CD4-positive, alpha-beta T cell treated with Interleukin-17A for 1 hour (primary cell): ENCODE measurements around the gene RIMKLA.

Experiments
- DNase-seq: peaks from one replicate; pipeline ENCODE4 v3.0.0-alpha.2; 2020

RIMKLA gene

DNA sequence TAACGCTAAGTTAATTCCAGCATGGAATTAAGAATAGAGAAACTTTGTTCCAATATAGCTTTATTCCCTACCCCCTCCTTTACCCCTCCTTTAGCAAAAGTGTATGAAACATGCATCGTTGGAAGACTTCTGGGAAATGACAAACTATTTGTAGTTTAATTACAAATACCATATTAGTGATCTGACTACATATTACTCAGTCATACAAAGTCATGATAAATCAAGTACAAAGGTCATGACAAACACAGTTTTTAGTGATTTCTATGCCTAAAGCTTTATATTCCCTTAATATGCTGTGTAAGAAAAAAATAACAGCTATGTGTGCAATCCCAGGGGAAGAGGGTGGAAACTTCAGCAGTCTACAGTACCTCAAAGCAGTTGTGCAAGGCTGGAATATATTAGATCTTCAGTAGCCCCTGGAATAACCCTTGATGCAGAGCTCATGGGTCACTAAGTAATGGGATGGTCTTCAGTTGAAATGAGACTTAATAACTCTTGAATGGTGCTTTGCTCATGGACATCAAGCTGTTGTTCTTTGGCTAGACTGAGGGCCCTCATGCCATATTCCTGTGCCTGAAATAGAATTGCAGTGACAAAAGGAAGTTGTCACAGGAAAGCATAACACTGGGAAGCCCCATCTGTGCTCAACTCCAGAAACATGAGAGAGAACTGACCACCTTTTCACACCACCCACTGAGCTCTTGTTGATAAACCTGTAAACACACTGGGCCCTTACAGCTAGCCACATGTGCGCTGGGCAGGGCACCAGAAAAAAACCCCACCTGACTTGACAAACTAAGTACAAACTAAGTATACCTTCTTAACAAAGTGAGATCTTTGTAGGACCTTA lies 49.9 kb downstream of the RIMKLA start:
- DNase-seq = no peak

DNA sequence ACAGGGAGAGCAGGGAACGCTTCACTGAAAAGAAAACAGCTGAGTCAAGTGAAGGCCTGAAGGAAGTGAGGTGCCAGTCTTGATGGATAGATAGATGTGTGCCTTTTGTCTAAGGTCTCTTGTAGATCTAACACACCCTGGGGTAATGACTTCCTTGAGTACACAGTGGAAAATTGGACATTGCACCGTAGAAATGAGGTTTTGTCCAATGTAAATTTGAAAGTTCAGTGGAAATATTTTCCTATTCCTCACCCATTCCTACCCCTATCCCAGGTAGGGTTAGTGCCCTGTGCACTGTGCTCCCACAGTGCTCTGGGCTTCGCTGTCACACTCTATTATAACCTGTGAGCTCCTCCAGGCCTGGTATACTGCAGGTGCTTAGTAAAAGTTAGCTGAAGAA lies 50.9 kb downstream of the RIMKLA start:
- DNase-seq = no peak

DNA sequence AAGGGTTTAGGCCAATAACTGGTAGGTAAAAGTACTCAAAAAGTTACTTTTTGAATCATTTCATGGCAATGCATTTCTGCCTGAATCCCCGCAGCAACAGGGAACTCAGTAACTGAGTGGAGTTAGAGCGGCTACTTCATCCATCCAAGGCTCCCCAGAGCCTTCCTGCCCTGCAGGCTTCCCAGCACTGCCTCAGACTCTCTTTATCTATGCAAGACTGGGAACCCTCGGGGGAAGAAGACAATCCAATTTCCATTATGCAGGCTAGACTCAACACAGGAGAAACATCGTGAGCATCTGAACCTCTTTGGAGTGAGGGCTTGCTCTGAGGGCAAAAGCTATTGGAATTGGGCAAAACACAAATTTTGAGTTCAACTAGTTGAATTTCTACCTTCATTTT lies 52.1 kb downstream of the RIMKLA start:
- DNase-seq = no peak

DNA sequence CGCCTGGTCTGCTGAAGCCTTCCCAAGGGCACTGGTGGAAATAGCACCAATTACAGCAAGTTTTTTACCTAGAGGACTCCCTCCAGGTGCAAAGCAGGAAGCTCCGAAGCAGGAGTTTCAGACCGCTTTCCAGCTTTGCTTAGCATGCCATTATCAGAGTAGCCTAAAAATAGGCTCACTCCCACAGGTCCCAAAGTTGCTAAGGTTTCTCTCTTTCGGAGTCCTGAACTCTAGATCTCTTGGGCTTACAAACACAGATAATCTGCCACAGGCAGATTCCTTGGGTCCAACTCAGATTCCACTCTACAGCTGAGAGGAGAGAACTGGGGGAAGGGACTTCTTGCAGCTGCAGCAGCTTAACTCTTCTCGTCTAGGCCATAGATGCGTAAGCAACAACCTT lies 52.8 kb downstream of the RIMKLA start:
- DNase-seq = no peak

DNA sequence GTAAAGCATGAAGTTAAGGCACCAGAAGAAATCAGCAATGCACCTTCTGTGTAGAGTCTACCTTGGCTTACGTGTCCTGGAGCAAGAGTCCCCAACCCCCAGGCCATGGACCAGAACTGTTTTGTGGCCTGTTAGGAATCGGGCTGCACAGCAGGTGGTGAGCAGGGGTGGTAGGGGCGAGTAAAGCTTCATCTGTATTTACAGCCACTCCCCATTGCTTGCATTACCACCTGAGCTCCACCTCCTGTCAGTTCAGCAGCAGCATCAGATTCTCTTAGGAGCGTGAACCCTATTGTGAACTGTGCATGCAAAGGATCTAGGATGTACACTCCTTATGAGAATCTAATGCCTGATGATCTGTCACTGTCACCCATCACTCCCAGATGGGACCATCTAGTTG lies 53.7 kb downstream of the RIMKLA start:
- DNase-seq = no peak

DNA sequence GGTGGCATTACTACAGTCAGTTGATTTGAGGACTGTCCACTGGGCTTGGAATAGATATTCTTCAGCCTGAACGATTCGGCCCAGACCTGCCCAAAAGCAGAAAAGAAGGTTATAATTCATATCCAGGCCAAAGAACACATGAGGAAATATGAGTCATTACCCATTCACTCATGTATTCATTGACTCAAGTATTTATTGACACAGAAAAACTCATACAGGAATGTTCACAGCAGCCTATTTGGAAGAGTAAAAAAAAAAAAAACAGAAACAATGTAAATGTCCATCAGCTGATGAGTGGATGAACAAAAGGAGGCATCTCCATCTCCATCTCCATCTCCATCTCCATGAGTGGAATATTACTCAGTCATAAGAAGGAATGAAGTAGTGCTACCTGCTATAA lies 59.3 kb downstream of the RIMKLA start:
- DNase-seq = no peak

DNA sequence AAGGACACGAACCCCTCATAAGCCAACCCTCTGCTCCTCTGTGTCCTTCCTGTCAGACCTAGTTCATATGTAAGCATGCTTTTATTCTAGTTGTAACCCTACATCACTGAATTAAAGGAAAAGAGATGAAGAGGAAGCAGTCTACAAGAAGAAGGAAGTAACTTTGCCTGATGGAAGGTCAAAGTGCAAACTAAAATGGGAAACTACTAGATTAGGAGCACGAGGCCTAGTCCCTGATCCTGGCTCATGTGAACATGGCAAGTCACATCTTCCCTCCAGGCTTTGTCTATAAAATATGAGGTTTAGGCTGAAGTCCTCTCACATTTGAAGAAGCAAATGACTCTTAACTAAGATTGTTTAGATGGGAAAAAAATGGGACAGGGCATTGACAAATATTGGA lies 62.1 kb downstream of the RIMKLA start:
- no peak for DNase-seq

DNA sequence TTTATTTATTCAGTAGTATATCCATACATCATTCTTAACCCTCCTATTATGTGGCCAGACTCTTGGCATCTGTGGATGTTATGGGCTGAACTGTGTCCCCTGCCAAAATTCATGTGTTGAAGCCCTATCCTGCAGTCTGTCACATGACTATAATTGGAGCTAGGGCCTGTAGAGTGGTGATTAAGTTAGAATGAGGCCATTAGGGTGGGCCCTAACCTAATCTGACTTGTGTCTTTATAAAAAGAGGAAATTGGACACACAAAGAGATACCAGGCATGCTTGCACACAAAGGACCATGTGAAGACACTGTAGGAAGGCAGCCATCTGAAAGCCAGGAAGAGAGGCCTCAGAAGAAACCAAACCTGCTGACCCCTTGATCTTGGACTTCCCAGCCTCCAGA lies 68.7 kb downstream of the RIMKLA start:
- DNase-seq = no peak

DNA sequence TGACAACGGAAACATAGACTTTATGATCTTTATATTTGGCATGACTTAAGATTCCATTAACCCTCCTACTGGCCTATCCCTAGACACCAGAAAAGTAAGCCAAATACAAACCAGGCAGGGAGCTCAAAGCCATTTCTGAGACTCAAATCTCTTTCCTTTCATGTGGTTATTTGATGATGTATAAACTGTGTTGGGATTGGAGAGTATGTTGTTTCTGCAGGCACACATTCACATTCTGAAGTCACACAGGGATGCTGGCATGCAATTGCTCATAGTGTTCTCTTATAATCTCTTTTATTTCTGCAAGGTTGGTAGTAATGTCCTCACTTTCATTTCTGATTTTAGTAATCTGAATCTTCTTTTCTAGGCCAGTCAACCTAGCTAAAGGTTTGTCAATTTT lies 69.5 kb downstream of the RIMKLA start:
- DNase-seq = no peak

DNA sequence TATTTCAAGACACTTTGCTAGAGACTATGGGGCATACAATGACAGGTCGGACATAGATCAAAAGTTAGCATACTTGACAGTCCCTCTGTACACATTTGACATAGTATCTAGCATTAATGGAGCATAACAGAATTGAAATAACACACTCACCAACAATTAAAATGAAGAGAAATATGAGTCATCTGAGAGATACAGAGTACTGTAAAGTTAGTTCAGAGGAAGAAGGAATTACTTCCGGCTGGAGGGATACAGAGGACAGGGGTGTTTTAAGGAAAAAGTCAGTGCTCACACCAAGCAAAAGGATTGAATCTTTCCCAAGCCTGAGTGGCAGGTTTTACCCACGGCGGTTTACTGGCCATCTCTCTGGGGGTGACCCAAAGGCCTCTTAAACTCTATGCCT lies 72.8 kb downstream of the RIMKLA start:
- DNase-seq = no peak

DNA sequence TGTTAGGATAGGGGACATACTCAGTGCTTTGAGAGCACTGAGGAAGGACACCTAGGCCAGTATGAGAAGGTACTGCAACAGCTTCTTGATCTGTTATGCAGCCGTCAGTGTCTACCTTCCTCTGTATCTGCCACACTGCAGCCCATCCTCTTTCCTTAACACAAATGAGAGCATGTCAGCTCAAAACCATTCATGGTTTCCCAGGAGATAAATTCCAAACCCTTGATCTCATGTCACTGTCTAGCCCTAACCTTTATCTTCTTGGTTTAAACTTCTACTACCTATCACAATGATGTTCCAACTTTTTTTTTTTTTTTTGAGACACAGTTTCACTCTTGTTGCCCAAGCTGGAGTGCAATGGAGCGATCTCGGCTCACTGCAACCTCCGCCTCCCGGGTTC lies 73.8 kb downstream of the RIMKLA start:
- no peak for DNase-seq

DNA sequence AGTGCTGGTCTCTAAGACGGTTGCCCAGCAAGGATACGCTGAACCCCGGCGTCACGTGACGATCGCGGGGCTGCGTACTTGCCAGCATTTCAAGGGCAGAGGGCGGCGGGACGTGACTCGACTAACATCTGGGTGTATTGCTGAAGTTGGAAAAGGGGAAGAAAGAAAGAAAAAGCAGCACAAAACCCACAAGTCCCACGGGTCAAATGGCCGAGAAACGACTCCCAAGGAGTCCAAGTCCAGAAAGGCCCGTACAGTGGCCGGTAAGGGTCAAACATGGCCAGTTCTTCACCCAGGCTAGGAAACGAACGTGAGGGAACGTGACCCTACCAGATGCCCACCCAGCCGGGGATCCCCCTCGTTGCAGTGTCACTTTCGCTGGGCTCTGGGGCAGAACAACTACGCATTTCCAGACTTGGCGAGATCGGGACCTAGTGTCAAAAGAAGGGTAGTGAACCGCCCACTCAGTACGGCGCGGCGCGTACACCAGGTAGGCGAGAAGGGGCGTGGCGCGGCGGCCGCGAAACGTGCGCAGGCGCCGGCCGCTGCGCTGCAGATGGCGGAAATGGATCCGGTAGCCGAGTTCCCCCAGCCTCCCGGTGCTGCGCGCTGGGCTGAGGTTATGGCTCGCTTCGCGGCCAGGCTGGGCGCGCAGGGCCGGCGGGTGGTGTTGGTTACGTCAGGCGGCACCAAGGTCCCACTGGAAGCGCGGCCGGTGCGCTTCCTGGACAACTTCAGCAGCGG lies 75.6 kb downstream of the RIMKLA start, which contains the start of the genes PPCS and ZMYND12:
Gene PPCS (plus strand): TSS at position 534 of the 744 bp plus-strand sequence. CDS start 23 bp downstream, at position 557.
Gene ZMYND12 (minus strand): TSS at position 13 of the 744 bp plus-strand sequence. CDS start 25 bp downstream, outside the sequence.
- DNase-seq = peak; percentile 92

DNA sequence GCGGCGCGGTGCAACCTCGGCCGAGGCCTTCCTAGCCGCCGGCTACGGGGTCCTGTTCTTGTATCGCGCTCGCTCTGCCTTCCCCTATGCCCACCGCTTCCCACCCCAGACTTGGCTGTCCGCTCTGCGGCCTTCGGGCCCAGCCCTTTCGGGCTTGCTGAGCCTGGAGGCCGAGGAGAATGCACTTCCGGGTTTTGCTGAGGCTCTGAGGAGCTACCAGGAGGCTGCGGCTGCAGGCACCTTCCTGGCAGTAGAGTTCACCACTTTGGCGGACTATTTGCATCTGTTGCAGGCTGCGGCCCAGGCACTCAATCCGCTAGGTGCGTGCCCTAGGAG lies 76.1 kb downstream of the RIMKLA start:
- DNase-seq = peak; percentile 69

DNA sequence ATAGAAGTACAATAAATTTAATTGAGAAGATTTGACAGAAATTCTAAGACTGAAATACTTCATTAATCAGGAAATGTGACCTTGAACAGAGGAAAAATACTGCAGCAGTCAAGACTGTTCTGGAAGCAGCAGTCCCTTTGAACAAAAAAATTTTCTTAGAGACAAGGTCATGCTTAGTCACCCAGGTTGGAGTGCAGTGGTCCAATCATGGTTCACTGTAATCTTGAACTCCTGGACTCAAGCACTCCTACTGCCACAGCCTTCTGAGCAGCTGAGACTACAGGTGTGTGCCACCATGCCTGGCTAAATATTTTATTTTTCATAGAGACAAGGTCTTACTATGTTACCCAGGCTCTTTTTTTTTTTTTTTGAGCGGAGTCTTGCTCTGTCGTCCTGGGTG lies 80.6 kb downstream of the RIMKLA start:
- DNase-seq = no peak

DNA sequence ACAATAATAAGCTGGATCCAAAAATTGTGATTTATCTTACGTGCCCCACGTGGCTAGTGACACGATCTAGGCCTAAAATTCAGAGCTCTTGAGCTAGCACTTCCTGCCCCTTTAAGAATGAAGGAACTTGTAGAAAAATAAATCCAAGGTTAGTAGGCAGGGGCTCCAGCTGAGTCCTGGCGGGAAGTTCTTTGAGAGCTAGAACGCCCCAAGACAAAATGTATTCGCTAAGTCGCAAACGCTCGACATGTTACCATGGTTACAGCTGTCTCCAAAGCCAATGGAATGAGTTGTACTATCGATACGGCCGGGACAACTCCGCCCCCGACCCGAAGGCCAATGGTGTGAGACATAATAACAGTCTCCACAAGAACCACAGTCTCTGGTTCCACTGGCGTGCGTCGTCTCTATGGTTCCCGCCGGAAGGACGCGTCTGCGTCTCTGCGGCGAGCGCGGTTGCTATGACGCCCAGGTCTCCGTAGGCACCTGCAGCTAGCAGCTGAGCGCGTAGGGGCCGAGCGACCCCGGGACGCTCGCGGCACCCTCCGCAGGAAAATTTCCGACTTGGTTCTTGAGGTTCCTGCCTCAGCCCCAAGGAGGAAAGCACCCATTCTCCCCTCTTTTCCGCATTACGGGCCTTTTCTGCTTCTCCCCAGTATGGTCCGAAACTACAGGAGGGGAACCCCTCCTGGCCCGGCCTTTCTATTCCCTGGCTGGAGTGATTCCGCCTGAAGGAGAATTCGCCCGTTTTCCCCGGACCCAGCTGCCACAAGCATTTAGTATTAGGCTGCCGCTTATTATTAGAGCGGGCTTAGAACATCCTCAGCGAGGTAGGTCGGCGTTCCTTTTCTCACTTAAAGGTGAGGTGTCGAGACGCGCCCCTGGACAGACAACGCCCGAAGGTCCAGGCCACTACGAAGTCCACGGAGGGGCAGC lies 82.5 kb downstream of the RIMKLA start, which contains the start of gene CCDC30:
Gene CCDC30 (plus strand): TSS at position 459 of the 936 bp plus-strand sequence. CDS start 17,266 bp downstream, outside the sequence.
- DNase-seq = peak; percentile 99

DNA sequence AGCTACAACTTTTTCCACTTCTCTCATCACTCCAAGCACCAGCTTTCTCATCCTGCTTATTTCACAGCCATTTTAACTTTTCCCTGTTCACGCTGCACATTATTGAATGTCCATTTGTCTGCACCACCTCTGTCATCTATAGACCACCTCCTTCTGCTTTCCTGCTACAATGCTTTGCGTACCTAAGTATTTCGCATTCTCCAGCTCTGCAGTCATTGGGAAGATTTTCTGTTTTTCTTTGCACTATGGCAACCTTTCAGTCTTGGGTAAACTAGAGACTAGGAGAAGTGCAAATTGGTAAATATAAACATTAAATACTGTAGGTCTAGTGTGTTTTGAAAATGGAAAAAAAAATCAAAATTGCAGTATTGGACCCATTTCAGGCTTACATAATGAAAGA lies 83.3 kb downstream of the RIMKLA start:
- no peak for DNase-seq

DNA sequence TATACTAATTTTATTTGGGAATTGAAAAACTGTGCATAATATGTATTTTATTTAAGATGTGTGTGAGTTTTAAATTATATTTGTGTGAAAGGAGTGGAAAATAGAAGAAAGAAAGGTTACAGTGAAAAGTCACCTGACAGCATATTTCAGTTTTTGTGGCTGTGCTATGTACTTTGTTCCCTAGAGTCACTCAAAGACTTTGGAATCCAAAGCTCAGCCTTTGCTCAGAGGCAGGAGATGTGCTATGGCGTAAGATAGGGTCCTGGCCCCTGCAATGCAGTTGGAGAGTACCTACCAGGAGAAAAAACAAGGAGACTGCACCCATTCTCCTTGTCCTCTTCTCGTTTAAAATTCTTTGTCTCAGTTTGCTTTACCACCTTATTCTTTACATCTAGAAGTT lies 85.4 kb downstream of the RIMKLA start:
- no peak for DNase-seq

DNA sequence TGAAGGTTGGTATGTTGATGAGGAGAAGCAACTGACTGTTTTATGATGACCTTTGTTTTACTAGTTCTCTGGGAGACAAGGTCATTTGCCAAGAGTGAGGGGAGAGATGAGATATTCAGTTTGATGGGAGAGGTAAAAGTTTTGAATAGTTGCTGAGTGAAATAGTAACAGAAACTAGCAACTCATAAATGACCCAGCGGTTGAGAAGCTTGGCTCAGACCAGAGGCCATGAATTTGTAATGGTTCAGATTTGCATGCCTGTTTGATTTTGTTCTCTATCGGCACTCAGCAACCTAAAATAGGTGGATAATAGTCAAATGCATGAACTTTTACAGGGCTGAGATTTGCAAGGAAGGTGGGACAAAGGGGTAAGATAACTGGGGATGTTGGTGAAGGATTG lies 89.1 kb downstream of the RIMKLA start:
- no peak for DNase-seq
